HK-2 (cell line): ENCODE results near the gene NAE1.
"Not testable (repeated sequence)": the region's sequence is repeated elsewhere in the genome, so short reads cannot be mapped to it uniquely, and the experiment has no call there.

Experiments used
- DNase-seq: peaks from one replicate; pipeline ENCODE4 v3.0.0-alpha.2; 2018; ENCODE audit not compliant: unreplicated experiment

Gene NAE1

GRCh38 chr16:66802159-66802558 is 28.6 kb downstream of the NAE1 start:
- DNase-seq, result no peak

GRCh38 chr16:66801320-66802105 is 29.3 kb downstream of the NAE1 start, which contains the start of gene TERB1:
TERB1 (minus strand) TSS chr16:66801584; CDS start chr16:66796798, 4,786 bp downstream.
- DNase-seq, result no peak

DNA sequence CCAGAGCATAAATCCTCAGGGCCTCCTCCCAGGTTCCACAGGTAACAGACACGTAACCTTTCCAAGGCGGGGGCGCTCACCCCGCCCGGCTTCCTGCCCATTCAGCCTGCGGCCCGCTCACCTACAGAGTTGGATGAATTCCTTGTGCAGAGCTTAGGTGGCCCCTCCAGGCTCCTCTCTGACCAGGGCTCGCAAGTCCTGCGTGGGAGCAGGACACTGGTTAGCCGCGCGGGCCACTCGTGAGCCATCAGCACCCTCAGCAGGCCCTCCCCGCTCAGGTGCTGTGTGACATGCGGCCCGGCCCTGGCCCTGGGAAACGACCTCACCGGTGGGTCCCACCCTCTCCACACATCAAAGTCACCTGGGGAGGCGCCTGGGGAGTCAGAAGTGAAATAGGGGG is 29.9 kb downstream of the NAE1 start:
- no peak for DNase-seq

GRCh38 chr16:66798161-66798560 is 32.6 kb downstream of the NAE1 start:
- no peak for DNase-seq

GRCh38 chr16:66793984-66794383 is 36.8 kb downstream of the NAE1 start:
- not testable (repeated sequence) for DNase-seq

- no peak for DNase-seq
Observed at GRCh38 chr16:66790130-66790733, 40.5 kb downstream of the NAE1 start.

DNA sequence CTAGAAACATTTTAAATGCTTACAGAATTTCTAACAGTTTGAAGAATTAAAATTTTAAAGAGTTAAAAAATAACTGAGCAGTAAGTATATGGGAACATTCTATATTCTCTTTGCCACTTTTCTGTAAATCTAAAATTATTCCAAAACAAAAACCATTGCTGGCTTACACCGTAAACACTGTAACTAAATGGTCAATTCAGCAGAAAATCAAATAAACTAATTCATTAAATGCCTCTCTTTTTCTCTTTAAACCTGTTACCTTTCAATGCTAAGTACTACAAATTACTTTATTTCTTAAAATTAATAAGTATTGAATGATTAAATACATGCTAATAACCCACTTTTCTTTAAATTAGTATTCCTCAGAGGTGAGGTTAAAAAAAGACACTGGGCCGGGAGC is 43.3 kb downstream of the NAE1 start:
- no peak for DNase-seq

DNA sequence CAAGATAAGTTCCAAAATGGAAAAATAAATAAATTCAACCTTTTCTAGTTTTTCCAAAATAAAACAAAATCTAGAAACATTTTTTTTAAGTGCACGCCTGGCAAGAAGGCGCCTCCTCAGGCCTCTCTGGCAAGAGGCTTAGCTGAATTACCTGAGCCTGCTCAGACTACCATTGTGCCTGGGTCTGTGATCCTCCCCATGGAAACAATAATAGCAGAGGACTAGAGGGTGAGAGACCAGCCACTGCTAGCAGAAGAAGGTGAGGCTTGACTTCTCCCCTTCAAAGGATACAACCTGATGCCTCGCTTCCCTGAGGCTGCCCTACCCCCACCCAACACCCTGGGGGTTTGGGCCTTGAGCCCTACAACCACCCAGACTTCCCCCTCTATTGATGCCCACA is 44.2 kb downstream of the NAE1 start:
- DNase-seq, result no peak

DNA sequence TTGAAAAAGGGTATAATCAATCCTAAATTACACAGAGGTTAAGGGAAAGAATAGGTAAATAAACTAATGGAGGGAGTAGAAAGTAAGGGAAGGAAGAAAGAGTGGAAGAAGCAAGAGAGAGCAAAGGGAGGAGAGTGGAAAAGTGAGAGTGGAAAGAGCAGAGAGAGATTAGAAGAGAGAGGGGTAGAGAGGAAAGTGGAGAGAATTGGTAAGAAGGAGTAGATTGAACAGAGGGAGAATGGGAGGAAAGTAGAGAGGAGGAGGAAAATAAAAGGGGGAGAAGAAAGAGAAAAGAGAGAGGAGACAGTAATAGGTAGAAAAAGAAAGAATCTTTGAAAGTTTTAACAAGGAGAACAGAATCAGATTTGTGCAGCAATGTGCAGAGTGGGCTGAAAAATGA is 54.3 kb downstream of the NAE1 start:
- no peak for DNase-seq

GRCh38 chr16:66774981-66775380 is 55.8 kb downstream of the NAE1 start:
- DNase-seq, result no peak

DNA sequence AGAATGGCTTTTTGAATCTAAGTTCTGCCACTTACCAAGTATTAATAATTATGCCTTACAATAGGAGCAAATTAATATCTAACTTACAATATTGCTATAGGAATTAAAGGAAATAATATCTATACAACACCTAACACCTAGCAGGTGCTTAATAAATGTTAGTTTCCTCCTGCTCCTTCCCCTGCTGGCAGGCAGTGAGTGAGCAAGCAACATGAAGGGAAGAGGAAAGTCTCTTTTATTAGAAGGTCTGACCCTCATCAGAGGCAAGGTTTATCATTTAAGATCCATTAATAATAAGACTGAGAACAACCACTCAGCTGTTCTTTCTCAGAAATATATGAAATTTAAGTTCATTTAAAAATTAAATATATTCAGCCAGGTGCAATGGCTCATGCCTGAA is 72.7 kb downstream of the NAE1 start:
- DNase-seq, result no peak

DNA sequence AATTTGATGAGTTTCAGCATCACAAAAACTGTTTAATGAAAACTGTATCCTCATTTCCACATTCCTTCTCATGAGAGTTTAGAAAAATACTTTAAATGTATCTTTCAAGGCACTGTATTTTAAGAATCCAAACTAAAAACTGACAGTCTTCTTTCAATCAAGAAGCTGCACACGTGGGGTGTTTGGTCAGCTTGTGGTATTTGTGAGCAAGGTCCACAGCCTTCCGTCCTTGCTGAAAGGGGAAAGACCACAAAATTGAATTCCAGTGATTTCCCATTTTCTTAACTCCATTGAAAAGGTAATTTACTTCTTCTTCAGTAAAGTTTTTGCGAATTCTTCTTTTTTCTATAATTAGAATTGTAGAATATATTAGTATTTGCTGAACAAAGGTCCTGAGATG is 76.0 kb downstream of the NAE1 start:
- no peak for DNase-seq

DNA sequence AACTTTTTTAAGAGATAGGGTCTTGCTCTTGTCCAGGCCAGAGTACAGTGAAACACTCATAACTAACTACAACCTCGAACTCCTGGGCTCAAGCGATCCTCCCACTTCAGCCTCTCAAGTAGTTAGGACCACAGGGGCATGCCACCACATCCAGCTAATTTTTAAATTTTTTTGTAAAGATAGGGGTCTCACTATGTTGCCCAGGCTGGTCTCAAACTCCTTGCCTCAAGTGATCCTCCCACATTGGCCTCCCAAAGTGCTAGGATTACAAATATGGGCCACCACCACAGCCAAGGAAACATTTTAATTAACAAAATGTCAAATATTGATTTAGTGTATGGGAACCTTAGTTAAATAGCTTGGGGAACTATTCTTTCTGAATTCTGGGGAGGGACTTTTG is 76.6 kb downstream of the NAE1 start:
- DNase-seq, result no peak

DNA sequence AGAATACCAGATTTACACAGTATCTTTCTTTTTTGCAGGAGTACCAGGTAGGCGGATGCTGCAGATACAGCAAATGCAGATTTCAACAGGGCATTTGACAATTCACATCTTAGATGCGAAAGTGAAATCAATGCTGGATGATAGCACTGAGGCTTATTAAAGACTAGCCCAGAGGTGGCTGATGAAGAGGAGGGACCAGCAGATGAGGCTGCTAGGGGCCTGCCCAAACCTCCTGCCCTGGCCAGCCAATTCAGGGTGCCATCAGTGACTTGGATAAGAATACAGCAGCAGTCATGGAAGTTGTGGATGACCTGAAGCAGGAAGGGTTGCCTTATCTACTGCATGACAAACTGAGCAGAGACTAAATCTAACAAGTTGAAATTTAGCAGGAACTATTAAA is 77.8 kb downstream of the NAE1 start:
- DNase-seq, result no peak
